HEK293 (cell line): ENCODE data around the gene PLD6.

Source experiments
- HOXA7 ChIP-seq: sonication (generic); formaldehyde crosslinking; IDR thresholded peaks from 2 replicates; pipeline ENCODE4 v1.8.1; 2022; ENCODE audit warnings: missing genetic modification reagents, borderline replicate concordance
- ZNF423 ChIP-seq: fragments of 450-650 bp; formaldehyde crosslinking; IDR thresholded peaks from 2 replicates; pipeline ENCODE4 v1.5.1; 2016; ENCODE audit warnings: missing biosample characterization, missing genetic modification characterization
- ZSCAN4 ChIP-seq: fragments of 450-650 bp; formaldehyde crosslinking; IDR thresholded peaks from 2 replicates; pipeline ENCODE4 v1.5.1; 2017; ENCODE audit warnings: missing biosample characterization, missing genetic modification characterization
- TF ChIP-seq, protein P1 (sequence below): fragments of 450-650 bp; formaldehyde crosslinking; IDR thresholded peaks from 2 replicates; pipeline ENCODE4 v1.5.1; 2016; ENCODE audit warnings: missing biosample characterization, missing genetic modification characterization

DNA sequence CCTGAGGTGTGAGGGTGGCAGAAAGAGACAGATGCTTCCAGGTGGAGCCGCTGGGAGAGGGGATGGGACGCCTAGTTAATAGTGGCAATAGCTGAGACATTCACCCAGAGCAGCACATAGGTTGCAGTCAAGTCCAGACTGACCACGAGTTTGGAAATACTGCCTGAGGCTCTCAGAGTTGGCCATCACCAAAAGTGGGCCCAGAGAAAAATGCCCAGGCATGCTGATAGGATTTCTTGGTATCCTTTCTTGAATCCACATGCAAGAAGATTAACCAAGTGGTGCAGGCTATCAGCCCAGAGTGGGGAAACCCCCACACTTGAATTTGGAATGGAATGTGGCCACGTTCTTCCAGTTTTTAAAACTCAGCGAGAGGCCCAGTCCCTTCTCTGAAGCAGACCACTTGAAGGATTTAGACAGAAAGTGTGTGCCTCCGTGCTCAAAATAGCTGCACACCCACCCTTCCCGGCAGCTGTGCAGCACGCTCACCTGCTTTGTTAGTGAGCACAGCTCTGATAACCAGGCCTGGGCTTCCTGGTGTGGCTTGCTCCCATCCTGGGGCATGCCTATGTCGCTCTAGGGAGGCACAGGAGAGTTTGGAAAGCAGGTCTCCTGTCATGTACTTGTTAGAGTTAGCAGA is 35.7 kb downstream of the PLD6 start:
- no peak for TF ChIP-seq ZSCAN4 (tag by site-specific recombination)
- TF ChIP-seq, protein P1, sequence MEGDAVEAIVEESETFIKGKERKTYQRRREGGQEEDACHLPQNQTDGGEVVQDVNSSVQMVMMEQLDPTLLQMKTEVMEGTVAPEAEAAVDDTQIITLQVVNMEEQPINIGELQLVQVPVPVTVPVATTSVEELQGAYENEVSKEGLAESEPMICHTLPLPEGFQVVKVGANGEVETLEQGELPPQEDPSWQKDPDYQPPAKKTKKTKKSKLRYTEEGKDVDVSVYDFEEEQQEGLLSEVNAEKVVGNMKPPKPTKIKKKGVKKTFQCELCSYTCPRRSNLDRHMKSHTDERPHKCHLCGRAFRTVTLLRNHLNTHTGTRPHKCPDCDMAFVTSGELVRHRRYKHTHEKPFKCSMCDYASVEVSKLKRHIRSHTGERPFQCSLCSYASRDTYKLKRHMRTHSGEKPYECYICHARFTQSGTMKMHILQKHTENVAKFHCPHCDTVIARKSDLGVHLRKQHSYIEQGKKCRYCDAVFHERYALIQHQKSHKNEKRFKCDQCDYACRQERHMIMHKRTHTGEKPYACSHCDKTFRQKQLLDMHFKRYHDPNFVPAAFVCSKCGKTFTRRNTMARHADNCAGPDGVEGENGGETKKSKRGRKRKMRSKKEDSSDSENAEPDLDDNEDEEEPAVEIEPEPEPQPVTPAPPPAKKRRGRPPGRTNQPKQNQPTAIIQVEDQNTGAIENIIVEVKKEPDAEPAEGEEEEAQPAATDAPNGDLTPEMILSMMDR (tag by site-specific recombination): no peak
- TF ChIP-seq ZNF423: no peak
- TF ChIP-seq HOXA7 (CRISPR knock-in tag): no peak
